CD4-positive, alpha-beta T cell treated with Interleukin-4 for 1 hour (primary cell): ENCODE data around the gene HOXC10.
A peak's percentile ranks its signal among the peaks of the same experiment; 100 is the strongest.

Experiments used
- DNase-seq, 2 donors: peaks; one replicate each; pipeline ENCODE4 v3.0.0-alpha.2; 2020 to 2022

Gene HOXC10

DNA sequence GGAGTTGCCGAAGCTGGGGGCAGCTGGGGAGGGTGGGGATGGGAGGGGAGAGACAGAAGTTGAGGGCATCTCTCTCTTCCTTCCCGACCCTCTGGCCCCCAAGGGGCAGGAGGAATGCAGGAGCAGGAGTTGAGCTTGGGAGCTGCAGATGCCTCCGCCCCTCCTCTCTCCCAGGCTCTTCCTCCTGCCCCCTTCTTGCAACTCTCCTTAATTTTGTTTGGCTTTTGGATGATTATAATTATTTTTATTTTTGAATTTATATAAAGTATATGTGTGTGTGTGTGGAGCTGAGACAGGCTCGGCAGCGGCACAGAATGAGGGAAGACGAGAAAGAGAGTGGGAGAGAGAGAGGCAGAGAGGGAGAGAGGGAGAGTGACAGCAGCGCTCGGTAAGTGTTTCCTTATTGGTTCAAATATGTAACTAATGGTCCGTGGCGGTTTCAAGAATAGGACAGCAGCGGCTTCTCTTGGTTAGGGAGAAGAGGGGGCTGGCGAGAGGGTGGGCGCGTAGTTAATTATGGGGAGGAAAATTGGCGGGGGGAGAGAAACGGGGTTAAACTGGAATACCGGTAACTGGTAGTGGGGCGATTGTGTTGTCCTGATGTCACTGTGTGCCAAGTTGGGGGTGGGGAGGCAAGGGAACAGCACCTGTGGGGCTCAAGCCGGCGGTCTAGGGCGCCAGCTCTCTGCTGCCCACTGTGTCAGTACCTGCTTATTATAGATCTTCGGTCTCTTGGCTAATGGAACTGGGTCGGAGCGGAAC is 32.3 kb downstream of the HOXC10 start:
- DNase-seq: no peak

DNA sequence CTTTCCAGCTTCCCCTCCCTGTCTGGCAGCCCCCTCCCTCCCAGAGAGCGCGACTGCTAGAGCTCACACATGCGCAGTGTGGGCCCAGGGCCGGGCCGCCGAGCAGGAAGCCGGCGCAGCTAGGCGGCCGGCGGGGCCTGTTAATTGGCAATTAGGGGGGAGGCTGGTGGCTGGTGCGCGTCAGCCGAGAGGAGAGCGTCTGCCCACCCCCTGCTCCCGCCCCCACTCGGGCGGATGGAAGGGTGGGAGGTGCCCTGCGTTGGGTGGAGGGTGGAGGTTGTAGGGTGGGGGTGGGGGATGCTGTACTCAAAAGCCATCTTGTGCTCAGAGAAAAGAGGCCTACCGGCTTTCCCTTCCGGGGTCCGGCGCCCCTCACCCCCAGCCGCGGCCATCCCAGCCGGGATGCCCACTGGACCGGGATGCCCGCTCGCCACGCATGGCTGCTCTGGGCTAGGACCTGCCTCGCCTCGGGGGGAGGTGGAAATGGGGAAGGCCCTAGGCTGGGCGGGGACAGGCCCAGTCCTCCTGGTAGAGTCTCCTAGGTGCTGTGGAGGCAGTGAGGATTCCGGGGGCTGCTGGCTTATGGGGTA is 33.0 kb downstream of the HOXC10 start:
- DNase-seq: peak; percentile 83 to 86

DNA sequence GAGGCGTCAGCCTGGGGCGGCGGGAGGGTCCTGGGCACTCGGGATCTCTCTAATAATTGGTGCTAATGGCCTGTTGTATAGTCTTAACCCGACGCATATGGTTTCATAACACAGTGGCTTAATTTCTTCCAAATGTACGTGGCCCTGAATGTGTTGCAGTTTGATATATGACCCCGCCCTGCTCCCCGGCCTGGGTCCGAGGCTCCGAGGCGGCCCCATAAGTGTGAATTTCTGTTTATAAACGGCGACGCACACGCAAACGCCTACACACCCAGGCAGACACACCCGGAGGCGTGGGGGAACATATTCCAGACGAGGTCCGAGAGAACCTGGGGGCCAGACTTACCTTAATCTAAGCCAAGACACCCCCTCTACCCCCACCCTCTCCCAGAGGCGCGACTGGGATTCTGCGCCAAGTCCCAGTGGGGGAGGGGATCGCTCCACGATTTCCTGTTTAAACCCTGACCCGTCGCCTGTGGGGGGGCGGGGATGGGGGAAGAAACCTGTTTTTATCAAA is 33.6 kb downstream of the HOXC10 start:
- DNase-seq: no peak

DNA sequence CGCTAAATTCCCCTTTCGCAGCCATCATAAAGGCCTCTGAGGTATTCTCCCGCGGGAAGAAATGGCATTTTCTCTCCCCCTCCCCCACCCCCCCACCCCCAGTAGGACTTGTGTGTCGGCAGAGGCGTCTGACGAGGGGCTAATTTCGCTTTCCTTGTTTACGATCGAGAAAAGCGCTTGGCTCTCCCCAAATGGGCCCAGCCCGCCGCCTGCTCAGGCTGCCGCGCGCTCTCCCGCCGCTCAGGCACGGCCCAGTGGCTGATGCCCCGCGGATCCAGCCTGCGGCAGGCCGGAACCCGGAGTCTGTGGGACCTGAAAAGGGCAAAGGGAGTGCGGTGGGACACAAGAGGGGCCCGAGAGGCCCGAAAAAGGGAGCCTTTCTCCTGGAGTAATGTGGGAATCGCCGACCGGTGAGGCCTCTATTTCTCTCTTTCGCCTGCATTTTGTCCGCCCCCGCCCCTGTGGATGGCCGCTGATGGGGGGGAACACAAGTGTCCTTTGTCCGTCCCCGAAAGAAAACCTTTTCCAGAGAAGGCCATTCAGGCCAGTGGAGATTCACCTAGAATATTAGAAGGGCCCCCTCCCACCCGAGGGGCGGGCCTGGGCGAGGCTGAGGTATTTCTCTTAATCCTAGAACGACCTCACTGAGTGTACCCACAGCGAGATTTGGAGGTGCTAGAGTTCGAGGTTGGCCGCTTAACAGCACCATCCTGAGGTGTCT is 34.3 kb downstream of the HOXC10 start:
- DNase-seq: no peak

DNA sequence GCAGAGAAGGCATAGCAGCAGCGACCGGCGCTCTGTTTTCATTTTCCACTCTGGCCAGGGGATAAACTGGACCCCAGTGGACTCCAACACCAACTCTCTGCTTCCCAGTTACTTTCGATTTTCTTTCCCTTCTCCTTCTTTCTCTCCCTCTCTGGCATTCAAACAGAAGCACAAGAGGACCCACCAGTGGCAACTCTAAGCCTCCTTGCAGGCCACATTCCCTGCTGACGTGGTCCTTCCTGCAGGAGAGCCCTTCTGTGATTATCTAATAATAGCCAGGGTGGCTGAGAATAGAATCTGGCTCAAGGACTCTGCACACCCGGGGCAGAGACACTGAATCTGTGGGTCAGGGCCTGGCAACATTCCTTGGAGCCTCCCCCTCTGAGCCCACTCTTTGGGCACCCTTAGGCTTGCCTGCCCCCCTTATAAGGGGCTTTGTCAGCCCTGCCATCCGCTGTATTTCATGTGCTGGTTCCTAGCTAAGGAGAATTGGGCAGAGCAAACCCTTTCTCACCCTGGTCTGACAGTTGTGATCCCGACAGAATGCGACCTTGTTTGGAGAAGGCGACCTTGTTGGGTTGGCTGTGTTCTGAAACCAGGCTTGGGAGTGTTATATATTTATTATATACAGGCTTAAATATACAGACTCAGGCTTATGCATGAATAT is 35.1 kb downstream of the HOXC10 start:
- DNase-seq: no peak

GRCh38 chr12:54020591-54021405 is 35.9 kb downstream of the HOXC10 start:
- no peak for DNase-seq

- no peak for DNase-seq
Measured at GRCh38 chr12:54021432-54022013, 36.6 kb downstream of the HOXC10 start.

DNA sequence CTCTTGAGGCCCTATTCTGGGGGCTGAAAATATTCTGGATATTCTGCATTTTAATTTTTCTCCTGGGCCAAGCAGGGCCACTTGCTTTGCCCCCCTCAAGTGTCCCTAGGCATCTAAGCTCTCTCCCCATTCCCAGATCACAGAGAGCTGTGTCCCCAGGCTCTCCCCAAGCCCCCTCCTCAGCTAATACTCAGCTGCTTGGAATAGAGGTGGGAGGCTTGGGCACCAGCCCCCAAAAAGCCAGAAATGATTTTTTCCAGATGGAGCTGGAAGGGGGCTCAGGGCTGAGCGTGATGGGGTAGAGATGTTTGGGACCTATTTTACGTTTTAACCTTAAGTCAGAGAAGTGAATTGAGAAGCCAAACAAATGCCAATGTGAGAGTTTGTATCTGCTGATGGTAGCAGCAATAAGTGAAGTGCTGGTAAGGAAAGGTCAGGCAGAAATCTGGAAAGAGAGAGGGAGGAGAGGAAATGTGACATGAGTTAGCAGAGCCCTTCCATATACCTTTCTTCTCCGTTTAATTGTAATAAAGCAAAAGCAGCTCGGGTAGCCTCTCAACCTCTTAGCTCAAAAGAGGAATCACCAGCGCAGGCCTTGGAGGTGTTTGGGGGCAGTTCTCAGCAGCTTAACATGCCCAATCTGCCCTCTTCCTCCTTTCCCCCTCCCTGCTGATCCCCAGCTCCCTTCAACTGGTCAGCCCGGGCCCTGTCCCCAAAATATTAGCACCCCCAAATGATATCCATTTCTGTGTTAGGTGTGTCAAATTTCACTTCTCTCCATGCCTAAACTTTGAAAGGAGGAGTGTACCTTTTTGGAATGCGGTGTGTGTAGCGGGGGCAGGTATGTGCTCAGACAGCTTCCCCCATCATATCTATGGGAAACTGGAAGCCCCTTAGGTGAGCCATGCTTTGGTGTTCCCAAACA is 38.3 kb downstream of the HOXC10 start:
- no peak for DNase-seq

- no peak for DNase-seq
Measured at GRCh38 chr12:54024127-54024526, 39.2 kb downstream of the HOXC10 start.

DNA sequence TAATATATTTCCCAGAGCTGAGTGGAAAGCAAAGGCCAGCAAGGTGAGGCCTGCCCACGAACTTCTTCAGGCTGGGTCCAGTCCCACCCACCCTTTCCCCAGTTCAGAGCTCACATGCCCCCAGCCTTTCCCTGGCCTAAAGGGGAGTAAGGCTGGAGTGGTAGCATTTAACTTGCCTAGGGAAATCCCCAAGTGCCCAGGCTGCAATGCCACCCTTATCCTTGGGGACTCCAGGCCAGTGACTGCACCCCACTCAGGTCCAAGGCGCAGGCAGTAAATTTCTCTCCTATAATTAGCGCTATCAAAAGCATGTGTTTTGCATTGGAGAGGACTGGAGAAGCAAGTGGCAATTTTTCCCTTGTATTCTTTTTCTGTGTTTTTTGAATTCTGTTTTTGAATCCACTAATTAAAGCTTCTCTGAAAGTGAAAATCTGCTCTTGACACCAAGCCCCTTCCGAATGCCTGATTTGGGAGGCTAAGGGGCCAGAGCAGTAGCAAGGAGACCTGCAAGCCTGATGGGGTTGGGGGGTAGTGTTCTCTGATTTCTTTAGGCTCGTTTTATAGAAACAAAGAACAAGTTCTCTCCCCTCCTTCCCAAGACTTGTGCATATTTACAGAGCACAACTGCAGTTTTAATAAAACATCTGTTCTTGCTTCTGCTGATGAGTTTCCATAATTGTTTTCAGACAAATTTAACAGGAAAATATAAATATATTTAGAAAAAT is 39.8 kb downstream of the HOXC10 start:
- no peak for DNase-seq

DNA sequence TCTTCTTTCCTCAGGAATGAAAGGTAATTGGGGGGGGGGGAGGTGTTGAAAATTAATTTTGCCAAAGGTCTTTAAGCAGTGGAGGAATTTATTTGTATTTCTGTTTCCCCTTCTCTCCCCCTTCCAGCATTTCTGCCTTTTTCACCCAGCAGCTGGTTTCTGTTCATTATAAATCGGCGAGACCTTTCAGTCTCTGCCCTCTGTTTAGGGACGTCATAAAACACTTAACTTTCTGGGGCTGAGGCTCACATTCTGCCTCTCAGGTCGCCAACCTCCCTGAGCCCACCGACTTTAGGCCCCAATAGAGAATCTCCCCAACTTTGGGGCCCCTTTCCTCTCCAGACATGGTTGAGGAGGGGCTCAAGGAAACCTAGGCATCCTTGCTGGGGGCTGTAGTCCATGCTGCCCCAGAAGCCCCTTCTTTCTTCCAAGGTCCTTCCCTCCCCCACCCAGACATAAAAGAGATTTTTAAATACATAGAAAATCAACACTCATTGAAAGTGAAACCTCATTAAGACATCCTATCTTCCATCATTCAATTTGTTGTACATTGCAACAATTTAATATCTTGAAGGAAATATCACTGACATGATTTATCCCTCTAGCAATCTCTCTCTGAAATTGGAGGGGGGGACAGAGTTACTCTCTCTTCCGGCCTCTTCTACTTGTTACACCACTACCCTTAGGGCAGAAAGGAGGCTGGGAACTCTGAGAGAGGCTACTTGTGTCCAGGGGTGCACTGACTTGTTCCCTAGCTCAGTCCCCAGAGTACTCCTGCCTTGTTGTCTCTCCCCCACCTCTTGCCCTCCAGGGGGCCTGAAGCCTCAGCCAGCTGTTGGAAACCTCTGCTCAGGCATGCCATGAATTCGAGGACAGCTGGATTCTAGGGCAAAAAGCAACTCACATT is 40.8 kb downstream of the HOXC10 start:
- no peak for DNase-seq

DNA sequence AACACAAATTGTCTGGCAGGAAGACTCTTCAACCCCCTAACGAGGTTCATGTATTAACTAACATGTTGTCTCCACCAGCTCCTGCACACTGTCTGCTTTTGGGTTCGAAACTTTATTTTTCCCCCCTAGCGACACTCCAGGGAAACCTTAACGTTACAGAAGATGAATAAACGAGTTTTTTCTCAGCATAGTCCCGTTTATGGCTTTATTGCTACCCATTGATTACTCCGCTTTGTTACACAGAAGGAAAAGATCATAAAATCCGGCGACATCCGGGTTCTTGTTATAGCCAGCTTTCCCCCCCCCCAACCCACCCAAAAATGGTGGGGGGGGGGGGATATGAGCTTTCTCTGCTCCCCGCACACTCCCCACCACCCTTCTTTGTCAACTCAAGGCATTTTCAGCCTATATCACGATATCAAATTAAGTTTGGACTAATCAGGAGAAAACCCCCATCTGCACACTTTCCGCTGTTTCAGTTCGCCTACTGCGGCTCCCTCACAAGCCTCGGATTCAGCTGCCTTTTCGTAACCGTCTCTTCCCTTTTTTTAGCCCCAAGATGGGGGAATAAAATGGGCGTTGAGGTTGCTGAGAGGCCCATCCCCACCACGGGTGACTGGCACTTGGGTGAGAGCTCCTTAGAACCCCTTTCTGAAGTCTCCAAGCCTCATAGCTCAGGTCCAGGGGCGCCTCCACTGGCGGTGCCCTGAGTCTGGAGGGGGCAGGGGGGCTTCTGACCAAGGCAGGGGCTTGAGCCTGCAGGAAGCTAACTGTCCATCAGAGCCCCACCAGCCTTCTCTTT is 41.9 kb downstream of the HOXC10 start:
- no peak for DNase-seq

DNA sequence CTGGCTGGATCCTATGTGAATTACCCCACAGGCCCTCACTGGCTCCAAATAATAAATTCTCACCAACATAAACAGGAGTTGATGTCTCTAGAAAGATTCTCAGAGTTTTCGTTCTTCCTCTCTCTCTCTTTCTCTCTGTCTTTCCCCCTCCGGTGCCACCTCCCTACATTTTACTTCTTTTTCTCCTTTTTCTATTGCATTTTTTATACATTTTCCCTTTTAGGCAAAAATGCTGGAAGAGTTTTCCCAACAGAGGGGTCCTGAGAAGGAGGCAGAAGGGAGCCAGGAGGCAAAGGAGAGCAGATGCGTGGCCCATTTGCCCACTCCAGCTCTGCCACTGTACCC is 42.5 kb downstream of the HOXC10 start:
- DNase-seq: no peak

- DNase-seq: no peak
Measured at GRCh38 chr12:54028314-54029201, 43.6 kb downstream of the HOXC10 start, which contains the start of gene HOXC6. TSS of gene HOXC6 (plus strand) at chr12:54028440. CDS start at chr12:54028522, 82 bp downstream.

DNA sequence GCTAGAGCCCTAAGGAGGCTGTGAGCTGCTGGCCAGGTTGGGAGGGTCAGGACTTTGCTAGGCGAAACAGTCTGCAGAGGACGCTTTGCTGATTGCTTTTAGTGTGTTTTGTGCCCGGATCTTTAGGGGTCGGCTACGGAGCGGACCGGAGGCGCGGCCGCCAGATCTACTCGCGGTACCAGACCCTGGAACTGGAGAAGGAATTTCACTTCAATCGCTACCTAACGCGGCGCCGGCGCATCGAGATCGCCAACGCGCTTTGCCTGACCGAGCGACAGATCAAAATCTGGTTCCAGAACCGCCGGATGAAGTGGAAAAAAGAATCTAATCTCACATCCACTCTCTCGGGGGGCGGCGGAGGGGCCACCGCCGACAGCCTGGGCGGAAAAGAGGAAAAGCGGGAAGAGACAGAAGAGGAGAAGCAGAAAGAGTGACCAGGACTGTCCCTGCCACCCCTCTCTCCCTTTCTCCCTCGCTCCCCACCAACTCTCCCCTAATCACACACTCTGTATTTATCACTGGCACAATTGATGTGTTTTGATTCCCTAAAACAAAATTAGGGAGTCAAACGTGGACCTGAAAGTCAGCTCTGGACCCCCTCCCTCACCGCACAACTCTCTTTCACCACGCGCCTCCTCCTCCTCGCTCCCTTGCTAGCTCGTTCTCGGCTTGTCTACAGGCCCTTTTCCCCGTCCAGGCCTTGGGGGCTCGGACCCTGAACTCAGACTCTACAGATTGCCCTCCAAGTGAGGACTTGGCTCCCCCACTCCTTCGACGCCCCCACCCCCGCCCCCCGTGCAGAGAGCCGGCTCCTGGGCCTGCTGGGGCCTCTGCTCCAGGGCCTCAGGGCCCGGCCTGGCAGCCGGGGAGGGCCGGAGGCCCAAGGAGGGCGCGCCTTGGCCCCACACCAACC is 44.8 kb downstream of the HOXC10 start:
- DNase-seq: no peak

DNA sequence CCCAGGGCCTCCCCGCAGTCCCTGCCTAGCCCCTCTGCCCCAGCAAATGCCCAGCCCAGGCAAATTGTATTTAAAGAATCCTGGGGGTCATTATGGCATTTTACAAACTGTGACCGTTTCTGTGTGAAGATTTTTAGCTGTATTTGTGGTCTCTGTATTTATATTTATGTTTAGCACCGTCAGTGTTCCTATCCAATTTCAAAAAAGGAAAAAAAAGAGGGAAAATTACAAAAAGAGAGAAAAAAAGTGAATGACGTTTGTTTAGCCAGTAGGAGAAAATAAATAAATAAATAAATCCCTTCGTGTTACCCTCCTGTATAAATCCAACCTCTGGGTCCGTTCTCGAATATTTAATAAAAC is 45.5 kb downstream of the HOXC10 start:
- DNase-seq: no peak
